ENCODE measurements around the gene NDUFC1.
"Not testable (repeated sequence)": the region's sequence is repeated elsewhere in the genome, so short reads cannot be mapped to it uniquely, and the experiment has no call there.

Gene NDUFC1

GRCh38 chr4:139301821-139302611 is at the start of gene NDUFC1:
TSS of gene NDUFC1 (minus strand) at chr4:139302477. CDS start at chr4:139295798, 6,679 bp downstream.
- no peak for DNase-seq

- no peak for DNase-seq
Observed at GRCh38 chr4:139337612-139338011, 35.3 kb upstream of the NDUFC1 start.

DNA sequence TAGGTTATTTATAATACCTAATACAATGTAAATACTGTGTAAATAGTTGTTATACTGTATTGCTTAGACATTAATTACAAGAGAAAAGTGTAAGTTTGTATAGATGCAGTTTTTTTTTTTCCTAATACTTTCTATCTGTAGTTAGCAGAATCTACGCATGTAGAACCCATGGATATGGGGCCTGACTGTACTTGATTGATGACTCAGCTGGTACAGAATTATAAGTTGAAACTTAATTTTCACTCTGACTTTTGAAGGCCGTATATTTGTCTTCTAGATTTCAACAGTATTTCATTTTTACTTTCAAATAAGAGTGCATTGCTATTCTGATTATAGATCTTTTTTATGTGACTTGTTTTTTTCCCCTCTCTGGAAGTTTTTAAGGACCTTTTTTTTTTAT is 30.8 kb upstream of the NDUFC1 start:
- no peak for DNase-seq

DNA sequence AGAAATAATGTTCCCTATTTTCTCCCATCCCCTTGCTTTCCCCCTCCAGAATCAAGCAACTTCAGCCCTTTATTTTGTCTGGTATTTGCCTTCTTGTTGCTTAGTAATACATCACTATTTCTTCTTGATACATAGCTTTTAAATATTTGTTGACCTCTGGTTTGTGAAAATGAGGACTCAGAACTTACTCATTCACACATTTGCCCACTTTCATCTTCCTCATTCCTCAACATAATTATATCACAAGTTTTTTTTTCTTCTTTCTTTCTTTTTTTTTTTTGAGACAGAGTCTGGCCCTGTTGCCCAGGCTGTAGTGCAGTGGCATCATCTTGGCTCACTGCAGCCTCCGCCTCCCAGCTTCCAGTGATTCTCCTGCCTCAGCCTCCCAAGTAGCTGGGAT is 28.9 kb upstream of the NDUFC1 start:
- DNase-seq, result no peak

- no peak for DNase-seq
Observed at GRCh38 chr4:139330283-139330682, 28.0 kb upstream of the NDUFC1 start.

DNA sequence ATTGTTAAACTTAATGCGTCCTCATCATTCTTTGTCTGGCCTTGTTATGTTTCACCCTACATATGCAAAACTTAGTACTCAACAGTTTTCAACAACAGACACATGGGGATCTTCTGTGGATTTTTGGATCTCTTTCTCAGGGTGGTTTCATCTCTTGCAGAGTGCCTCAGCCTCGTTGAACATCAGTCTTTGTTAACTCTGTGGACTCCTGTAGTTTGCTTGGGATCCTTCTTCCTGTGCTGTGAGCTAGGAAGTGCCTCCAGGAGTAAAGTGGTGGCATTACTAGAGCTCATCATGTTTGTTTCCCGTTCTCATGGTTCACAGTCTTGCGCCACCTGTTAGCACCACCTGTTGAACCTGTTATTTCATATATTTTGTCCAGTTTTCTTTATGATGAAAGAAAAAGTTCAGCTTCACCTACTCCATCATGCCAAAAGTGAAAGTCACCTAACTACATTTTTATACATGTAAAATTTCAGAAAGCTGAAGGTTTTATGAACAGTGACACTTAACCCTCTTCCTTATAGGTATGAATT is 27.5 kb upstream of the NDUFC1 start:
- DNase-seq, result no peak

DNA sequence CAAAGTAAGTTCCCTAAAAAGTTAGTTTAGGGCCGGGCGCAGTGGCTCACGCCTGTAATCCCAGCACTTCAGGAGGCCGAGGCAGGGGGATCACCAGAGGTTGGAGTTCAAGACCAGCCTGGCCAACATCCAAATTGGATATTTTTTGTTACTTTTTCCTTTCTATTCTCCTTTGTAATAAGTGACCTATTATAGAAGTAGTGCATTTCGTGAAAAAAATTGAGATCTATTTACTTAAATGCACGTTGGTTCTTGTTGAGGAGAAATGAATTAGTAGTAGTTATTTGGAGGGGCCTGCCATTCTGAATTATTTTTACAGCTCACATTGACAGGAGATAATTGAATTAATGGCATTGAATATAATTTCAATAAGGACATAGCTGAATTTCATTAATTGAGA is 22.3 kb upstream of the NDUFC1 start:
- no peak for DNase-seq

- DNase-seq, result not testable (repeated sequence)
Observed at GRCh38 chr4:139322541-139322940, 20.3 kb upstream of the NDUFC1 start.

GRCh38 chr4:139322070-139322469 is 19.8 kb upstream of the NDUFC1 start:
- DNase-seq, result not testable (repeated sequence)

DNA sequence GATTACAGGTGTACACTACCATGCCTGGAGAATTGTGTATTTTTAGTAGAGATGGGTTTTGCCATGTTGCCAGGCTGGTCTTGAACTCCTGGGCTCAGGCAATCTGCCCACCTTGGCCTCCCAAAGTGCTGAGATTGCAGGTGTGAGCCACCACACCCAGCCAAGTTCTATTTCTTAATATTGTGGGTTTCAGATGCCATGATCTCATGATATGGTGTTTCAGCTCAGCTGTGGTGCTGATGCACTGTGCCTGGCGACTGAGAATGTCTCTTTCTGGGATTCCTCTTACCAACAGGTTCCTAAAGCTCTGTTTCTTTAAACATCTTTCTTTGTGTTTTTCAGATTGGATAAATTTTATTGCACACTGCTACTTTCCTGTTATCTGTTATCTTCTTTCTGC is 17.3 kb upstream of the NDUFC1 start:
- DNase-seq, result no peak

GRCh38 chr4:139317635-139318034 is 15.4 kb upstream of the NDUFC1 start:
- DNase-seq, result no peak

- no peak for DNase-seq
Observed at GRCh38 chr4:139316733-139317132, 14.5 kb upstream of the NDUFC1 start.

DNA sequence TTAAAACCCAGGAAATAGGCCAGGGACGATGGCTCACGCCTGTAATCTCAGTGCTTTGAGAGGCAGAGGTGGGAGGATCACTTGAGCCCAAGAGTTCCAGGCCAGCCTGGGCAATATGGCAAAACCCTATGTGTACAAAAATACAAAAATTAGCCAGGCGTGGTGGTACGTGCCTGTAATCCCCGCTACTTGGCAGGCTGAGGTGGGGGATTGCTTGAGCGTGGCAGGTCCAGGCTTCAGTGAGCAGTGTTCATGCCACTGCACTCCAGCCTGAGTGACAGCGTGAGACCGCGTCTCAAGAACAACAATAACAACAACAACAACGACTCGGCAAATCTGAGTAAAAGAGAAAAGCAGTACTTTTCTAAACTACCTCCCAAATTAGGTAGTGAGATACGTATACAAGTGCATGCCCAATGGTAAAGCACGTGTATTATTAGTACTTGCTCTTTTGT is 13.0 kb upstream of the NDUFC1 start:
- DNase-seq, result no peak

GRCh38 chr4:139314047-139314800 is 11.9 kb upstream of the NDUFC1 start:
- no peak for DNase-seq

- not testable (repeated sequence) for DNase-seq
Observed at GRCh38 chr4:139313414-139313813, 11.1 kb upstream of the NDUFC1 start.

DNA sequence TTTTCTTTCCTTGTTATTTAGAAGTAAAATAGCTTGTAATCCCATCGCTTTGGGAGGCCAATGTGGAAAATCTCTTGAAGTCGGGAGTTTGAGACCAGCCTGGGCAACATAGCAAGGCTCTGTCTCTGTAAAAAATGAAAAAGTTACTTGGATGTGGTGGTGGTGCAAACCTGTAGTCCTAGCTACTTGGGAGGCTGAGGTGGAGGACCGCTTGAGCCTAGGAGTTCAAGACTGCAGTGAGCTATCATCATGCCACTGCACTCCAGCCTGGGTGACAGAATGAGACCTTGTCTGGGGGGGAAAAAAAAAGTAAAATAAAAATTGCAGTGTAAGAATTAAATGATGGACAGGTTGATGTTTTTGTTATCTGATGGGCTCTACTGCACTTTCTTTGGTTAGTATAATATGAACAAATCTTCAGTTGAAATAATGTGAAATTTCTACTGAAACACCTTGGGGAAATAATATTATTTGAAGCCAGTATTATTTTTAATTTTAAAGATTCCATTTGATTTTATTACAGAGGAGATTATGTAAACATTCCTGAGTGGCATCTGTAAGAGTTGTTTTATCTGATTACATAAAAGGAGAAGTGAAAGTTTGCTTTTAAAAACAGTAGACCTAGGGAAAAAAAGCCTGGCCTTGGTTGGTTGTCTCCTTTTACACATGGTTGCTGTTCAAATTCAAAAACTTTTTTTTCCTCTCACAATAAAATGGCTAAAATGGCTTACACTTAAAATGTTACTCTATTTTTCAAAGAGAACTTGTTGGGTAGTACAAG is 10.5 kb upstream of the NDUFC1 start:
- no peak for DNase-seq

DNA sequence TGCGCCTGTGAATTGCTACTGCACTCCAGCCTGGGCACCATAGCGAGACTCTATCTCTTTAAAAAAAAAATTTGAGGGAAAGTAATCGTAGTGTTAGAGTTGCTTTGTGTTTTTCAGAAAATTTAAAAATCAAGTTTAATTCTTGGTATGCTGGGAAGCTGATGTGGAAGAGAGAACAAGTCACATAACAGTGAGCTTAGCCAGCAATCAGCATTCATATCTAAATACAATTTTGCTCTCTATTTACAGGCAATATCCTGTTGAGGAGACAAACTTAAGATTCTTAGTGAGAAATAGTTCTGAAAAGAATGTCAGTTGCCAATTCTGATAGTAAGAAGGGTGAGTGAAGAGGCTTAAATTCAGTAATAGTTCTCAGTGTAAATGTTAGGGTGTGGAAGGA is 9.6 kb upstream of the NDUFC1 start:
- no peak for DNase-seq

- no peak for DNase-seq
Observed at GRCh38 chr4:139304920-139305319, 2.6 kb upstream of the NDUFC1 start.

DNA sequence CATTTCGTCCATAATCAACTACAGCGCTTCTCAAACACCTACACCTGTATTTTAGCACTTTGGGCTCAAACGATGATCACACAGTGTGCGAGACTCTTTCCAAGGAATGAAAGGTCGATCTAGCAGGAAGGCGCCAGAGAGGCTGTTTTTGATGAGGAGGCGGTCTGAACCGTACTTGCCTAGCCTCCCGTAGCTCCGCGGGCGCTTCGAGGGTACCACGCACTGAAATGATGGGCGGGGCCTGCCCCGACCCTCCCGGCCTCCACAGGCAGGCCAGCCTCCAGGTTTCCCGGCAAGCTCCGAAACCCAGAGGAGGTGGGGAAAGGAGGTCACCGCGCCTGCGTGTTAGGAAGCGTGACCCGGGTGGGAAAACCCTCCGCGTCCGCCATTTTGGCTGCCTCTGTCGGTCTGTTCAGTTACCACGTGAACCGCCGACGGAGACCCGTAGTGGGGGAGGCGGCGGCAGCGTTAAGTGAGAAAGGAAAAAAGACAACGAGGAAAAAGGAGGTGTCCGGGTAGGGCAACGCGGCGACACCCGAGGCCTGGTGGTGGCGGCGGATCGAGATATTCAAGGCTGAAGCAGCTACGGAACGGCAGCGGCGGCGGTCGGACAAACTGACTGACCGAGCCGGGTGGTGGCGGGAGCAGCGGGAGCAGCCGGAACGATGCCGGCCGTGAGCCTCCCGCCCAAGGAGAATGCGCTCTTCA is 1.0 kb downstream of the NDUFC1 start, which contains the start of gene NAA15:
Gene NAA15, plus strand, starts transcription at position 393 of the 708 bp plus-strand sequence. Its CDS starts 273 bp downstream, at position 666.
- DNase-seq, result peak; percentile 63 to 90

DNA sequence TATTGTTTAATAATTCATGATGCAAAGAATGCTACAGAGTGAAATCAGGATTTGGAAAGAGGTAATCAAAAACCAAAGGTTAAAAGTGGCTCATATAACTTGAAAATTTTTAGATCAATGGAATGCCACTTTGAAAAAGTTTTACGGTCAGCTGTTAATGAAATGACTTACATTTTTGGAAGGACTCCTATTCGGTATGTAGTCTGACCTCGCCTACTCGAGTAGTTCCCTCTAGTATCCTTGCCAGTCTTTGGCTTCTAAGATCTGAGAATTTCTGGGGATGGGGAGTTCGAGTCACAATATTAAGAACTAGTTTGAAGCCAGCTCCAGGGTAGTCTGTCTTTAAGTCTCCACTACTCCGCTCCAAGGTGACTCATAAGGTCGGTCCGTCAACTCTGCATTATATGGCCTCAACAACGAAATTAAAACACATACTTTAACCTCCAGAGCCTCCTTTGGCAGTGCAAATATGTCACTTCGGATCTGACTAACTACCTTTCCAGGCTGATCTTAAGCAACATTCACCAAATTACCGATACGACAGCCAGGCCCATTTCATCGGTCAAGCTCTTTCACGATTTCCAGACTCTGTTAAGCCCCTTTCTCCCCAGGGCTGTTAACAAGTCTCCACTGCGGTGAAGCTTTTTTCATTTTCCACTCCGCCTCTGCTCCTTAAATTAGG is 1.7 kb downstream of the NDUFC1 start:
- DNase-seq, result no peak

- no peak for DNase-seq
Observed at GRCh38 chr4:139299536-139299935, 2.7 kb downstream of the NDUFC1 start.

- no peak for DNase-seq
Observed at GRCh38 chr4:139297001-139297410, 5.3 kb downstream of the NDUFC1 start.
